ENCODE measurements around the gene UST. TPM values are rescaled to one million over a fixed set of nuclear protein-coding genes. Genes with fewer than 3 reads are reported as not detected.

UST gene
- total RNA-seq, 1 donor from 2014 or later, result 5.2 TPM

DNA sequence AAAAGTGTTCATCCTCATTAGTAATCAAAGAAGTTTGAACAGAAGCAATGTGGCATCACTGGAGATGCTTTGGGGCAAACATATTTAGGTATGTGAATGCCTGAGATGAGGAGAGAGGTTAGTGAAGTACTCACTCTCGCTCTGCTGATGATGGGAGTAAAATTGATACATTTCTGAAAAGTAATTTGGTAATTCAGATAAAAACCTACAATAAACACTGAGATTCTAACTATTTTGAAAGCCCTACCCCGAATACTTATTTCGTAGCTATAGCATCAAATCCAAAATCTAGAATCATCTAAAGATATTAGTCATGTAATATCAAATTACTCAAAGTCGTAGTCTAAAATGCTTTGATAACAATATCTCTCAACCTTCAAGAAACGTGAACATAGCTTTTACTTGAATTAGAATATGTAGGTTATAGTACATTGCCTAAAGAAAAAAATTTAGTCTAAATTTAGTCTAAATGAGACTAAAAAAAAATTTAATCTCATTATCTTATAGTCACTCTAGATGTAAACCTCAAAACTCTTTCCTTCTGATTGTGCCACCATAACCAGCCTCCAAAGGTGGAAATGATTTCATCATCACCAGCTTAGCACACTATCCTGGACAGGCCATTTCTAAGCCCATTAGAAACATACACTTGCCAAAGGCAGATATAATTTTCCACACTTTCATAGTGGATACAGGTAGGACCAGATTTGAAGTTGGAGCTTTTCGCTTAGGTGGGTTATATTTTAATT lies 338.2 kb downstream of the UST start:
- TF ChIP-seq, protein P1, sequence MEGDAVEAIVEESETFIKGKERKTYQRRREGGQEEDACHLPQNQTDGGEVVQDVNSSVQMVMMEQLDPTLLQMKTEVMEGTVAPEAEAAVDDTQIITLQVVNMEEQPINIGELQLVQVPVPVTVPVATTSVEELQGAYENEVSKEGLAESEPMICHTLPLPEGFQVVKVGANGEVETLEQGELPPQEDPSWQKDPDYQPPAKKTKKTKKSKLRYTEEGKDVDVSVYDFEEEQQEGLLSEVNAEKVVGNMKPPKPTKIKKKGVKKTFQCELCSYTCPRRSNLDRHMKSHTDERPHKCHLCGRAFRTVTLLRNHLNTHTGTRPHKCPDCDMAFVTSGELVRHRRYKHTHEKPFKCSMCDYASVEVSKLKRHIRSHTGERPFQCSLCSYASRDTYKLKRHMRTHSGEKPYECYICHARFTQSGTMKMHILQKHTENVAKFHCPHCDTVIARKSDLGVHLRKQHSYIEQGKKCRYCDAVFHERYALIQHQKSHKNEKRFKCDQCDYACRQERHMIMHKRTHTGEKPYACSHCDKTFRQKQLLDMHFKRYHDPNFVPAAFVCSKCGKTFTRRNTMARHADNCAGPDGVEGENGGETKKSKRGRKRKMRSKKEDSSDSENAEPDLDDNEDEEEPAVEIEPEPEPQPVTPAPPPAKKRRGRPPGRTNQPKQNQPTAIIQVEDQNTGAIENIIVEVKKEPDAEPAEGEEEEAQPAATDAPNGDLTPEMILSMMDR (IDR thresholded peaks at IDR 0.05; ENCODE audit: insufficient read depth, low read length, poor library complexity, severe bottlenecking), result no peak

DNA sequence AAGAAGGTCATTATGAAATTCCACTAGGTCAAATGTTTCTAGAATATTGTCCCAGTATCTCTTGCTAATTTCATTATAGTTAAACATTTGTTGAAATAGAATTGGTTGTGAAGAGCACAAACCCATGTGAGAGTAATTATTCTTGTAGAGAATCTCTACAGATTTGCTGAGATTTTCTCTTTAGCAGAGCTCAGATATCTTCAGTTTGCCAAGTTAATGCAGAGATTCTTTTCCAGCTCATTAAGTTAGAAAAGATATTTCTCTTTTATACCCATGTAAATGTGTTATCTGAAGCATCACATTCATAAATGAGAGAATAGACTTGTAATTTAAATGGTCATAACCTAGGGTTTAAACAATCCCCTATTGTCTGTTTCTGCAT lies 338.7 kb downstream of the UST start:
- TF ChIP-seq, protein P1 (IDR thresholded peaks at IDR 0.05; ENCODE audit: insufficient read depth, low read length, poor library complexity, severe bottlenecking), result no peak
- Histone ChIP-seq H3K27me3 (ENCODE audit: control insufficient read depth, insufficient read depth, low read length) (peaks cover 2% of the 10 kb centered on the region), H3K36me3 (ENCODE audit: control insufficient read depth, insufficient read depth, low read length) (no peaks in the 10 kb centered on the region), H3K4me3 (ENCODE audit: low read depth, low read length) (no peak overlapping the region)
- DNase-seq (ENCODE audit: low read depth), result no peak

More for the DNA sequence above, 338.2 kb downstream of the UST start:
- no peak for DNase-seq (ENCODE audit: low read depth)
- Histone ChIP-seq H3K36me3 (ENCODE audit: control insufficient read depth, insufficient read depth, low read length) (no peaks in the 10 kb centered on the region), H3K4me3 (ENCODE audit: low read depth, low read length) (no peak overlapping the region), H3K27me3 (ENCODE audit: control insufficient read depth, insufficient read depth, low read length) (peaks cover 2% of the 10 kb centered on the region)

DNA sequence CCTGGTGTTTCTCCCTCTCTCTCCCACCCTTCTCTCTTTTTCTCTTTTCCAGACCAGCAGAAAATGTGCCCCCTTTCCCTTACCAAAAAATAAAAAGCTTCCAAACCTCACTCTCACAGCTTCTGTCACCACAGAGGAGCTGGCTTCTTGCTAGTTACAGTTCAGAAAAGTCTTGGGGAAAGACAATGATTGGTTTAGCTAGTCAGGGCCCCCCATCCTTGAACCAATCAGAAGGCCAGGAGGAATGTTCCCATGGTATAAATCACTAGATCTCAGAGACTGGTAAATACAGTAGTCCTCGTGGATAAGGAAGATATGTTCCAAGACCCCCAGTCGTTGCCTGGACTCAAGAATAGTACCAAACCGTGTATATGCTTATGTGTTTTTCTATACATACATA lies 339.5 kb downstream of the UST start:
- H3K4me3 ChIP-seq (ENCODE audit: low read depth, low read length), result no peak overlapping the region
- peaks cover 2% of the 10 kb centered on the region for H3K27me3 ChIP-seq (ENCODE audit: control insufficient read depth, insufficient read depth, low read length)
- no peak for DNase-seq (ENCODE audit: low read depth)
- H3K36me3 ChIP-seq (ENCODE audit: control insufficient read depth, insufficient read depth, low read length), result no peaks in the 10 kb centered on the region
- TF ChIP-seq, protein P1 (IDR thresholded peaks at IDR 0.05; ENCODE audit: insufficient read depth, low read length, poor library complexity, severe bottlenecking), result no peak

DNA sequence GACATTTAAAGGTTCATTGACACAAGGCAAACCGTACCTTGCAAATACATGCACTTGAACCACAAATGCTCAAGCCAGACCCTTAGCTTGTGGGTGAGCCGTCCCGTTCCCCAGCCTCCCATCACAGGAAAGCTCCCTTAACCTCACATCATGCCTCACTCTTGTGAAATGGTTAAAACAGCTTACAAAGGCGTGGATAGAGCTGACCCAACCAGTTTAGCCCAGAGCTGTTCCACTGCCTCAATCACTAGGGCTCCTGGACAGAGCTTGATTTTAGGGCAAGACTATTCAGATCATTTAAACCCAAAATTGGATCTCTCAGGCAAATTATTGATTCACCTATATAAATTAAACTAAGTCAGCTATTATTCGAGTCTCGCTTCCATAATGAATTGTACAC lies 341.1 kb downstream of the UST start:
- TF ChIP-seq, protein P1 (IDR thresholded peaks at IDR 0.05; ENCODE audit: insufficient read depth, low read length, poor library complexity, severe bottlenecking), result no peak
- Histone ChIP-seq H3K4me3 (ENCODE audit: low read depth, low read length) (no peak overlapping the region), H3K27me3 (ENCODE audit: control insufficient read depth, insufficient read depth, low read length) (peaks cover 2% of the 10 kb centered on the region), H3K36me3 (ENCODE audit: control insufficient read depth, insufficient read depth, low read length) (no peaks in the 10 kb centered on the region)
- no peak for DNase-seq (ENCODE audit: low read depth)

DNA sequence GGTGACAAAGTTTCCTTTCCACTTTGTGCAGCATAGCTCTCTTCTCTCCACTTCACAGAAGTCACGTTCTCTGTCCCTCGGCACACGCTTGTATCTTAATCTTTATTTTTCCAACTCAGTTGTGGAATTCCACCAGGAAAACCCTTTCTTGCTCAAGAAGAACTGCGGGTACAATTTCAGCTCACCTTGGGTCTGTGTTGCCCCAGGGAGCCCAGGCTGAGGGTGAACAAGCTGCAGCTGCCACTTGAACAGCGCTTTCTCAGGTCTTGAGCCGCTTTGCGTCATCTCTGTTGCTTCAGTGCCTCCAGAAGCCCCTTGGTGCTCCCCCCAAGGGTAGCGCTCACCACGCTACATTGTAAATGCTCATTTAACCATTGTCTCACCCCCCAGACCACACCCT lies 341.5 kb downstream of the UST start:
- TF ChIP-seq, protein P1 (IDR thresholded peaks at IDR 0.05; ENCODE audit: insufficient read depth, low read length, poor library complexity, severe bottlenecking), result no peak
- H3K36me3 ChIP-seq (ENCODE audit: control insufficient read depth, insufficient read depth, low read length), result no peaks in the 10 kb centered on the region
- H3K27me3 ChIP-seq (ENCODE audit: control insufficient read depth, insufficient read depth, low read length), result peaks cover 2% of the 10 kb centered on the region
- no peak overlapping the region for H3K4me3 ChIP-seq (ENCODE audit: low read depth, low read length)
- DNase-seq (ENCODE audit: low read depth), result no peak

DNA sequence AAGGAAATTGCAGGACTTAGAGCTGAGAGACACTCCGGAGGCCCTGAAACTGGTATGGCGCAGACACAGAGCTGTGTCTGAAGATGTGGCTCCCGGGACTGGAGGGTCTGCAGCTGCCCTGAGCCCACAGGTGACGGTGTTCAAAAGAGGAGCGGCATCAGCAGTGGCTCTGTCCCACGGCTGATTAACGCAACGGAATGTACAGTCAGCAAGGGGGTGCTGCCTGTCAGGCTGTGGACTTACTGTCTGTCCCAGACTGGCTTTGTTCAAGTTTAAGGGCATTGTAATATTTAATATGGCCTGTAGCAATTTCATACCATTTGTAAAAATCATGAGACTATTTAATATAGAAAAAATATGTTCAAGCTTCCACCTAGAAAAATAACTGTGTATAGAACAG lies 342.7 kb downstream of the UST start:
- Histone ChIP-seq H3K4me3 (ENCODE audit: low read depth, low read length) (no peak overlapping the region), H3K27me3 (ENCODE audit: control insufficient read depth, insufficient read depth, low read length) (no peaks in the 10 kb centered on the region), H3K36me3 (ENCODE audit: control insufficient read depth, insufficient read depth, low read length) (no peaks in the 10 kb centered on the region)
- DNase-seq (ENCODE audit: low read depth), result no peak
- TF ChIP-seq, protein P1 (IDR thresholded peaks at IDR 0.05; ENCODE audit: insufficient read depth, low read length, poor library complexity, severe bottlenecking), result peak; percentile 27
